Fibroblast of skin of right quadriceps (primary cell): ENCODE results near the gene ZNF319.

Experiments used
- DNase-seq: peaks from one replicate; pipeline ENCODE4 v3.0.0-alpha.2; 2013

Gene ZNF319

GRCh38 chr16:57999971-58000705 is at the start of gene ZNF319:
ZNF319 (minus strand) TSS chr16:58000672; CDS start chr16:57998265, 2,407 bp downstream.
- no peak for DNase-seq

GRCh38 chr16:58049232-58050185 is 49.0 kb upstream of the ZNF319 start:
- DNase-seq, result no peak

DNA sequence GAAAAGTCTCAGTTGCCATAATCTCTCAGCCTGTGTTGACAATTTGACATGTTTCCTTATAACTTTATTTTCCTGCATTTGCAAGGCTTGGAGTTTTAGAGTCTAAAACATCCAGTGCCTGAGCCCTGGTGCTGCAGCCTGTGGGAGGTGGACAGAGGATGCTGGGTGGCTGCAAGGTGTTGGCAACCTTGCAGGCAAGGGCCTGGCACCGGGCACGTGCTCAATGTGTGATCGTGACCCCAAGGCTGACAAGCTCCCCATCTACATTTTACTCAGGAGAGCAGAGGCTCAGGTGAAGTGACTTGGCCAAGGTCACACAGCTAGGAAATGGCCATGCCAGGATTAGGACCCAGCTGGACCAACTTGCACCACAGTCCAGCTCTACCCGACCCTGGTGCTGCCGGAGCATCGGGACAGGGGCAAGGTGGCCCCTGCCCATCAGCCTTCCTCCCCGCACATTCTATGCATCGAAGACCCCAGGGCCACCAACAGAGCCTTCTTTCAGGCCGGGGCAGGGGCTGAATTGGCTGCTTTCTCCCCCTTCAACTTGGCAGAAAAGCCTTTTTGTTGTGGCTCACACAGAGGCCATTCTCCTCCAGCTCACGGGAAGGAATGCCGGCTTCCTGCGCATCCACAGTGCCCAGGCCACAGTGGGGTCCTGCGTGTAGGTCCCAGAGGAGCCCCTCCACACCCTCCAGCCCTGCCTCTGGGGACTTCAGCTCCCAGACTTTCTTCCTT is 48.2 kb upstream of the ZNF319 start:
- no peak for DNase-seq

DNA sequence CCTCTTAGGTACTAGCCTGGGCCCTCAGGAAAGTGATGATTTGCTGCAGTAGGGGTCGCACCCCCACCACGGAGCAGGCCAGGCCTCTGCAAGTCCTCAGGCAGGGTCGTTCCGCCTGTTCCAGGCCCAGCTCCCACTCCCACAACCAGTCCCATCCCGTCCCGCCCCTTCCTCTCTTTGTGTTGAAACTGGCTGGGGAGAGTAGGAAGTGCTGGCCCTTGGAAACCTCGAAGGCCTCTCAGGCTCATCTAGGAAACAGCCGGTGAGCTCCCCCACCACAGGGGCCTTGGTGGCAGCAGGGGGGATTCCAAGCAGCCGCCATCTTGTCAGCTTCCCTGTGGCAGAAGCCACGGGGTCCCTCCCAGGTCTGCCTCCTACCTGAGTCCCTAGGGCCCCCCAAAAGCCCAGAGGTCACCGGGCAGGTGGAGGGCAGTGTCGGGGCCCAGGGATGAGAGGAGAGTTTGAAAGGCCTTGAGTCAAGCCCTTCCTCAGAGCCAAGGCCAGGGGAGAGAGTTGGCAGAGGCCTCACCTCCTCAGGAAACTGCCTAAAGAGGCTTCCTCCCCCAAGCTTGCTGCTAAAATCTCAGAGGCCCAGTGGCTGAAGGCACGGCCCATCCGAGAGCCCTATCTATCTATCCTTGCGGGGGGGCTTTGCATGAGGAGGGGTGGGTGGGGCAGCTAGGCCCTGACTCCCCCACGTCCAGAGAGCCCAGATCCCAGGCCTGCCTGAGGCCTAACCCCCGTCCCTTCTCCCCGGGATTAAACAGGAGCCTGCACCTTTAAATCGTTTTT is 47.3 kb upstream of the ZNF319 start:
- DNase-seq, result no peak

DNA sequence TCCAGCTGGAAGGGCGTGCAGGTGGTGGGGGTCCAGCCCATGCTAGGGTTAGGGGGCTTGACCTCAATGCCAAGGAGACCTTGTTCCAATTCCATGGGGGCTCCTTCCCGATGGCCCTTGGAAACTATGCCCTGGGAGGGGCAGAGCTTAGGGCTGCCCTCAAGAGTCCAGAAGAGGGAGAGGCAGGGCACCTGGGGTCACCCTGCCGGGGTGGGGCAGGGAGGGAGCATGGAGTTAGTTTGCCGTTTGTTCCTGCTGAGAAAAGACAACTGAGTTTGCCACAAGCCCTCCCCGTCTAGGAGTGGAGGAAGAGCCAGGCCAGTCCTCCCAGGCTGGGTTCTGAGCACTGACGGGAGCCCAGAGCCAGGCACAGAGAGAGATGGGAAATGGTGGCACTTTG is 46.5 kb upstream of the ZNF319 start:
- no peak for DNase-seq

- DNase-seq, result no peak
Observed at GRCh38 chr16:58046054-58046881, 45.8 kb upstream of the ZNF319 start.

DNA sequence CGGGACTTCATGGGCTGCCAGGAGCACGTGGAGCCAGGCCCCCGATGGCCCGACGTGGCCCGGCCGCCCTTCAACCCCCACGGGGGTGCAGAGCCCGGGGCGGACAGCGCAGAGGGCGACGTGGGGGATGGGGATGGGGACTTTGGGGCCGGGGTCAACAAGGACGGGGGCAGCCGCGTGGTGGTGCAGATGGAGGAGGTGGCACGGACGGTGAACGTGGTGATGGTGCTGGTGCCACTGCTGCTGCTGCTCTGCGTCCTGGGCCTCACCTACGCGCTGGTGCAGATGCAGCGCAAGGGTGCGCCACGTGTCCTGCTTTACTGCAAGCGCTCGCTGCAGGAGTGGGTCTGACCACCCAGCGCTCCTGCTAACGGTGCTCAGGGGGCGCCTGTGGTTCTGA is 44.6 kb upstream of the ZNF319 start:
- no peak for DNase-seq

- DNase-seq, result no peak
Observed at GRCh38 chr16:58044266-58045019, 44.0 kb upstream of the ZNF319 start.

GRCh38 chr16:58043571-58044155 is 43.2 kb upstream of the ZNF319 start:
- DNase-seq, result no peak

DNA sequence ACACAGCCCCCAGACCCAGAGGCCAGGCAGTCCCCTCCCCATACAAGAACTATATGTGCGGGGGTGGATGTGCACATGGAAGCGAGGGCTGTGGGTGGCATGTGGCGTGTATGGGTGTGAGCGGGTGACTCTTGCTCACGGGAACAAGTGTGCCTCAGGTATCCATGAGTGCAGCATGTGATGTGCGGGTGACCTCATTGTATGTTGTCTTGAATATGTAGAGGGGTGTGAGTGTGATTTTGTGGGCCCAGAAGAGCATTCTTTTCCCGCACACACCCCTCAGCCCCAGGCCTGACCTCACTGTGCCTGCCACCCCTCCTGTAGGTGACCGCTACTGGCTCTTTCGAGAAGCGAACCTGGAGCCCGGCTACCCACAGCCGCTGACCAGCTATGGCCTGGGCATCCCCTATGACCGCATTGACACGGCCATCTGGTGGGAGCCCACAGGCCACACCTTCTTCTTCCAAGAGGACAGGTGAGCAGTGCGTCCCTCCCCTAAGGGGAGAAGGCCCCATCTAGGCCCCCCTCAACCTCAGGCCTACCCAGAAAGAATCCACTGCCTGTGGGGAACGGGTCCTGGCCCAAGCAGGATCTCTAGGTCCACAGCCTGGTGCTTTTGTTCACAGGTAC is 42.5 kb upstream of the ZNF319 start:
- DNase-seq, result no peak

GRCh38 chr16:58042001-58042885 is 41.8 kb upstream of the ZNF319 start:
- no peak for DNase-seq

DNA sequence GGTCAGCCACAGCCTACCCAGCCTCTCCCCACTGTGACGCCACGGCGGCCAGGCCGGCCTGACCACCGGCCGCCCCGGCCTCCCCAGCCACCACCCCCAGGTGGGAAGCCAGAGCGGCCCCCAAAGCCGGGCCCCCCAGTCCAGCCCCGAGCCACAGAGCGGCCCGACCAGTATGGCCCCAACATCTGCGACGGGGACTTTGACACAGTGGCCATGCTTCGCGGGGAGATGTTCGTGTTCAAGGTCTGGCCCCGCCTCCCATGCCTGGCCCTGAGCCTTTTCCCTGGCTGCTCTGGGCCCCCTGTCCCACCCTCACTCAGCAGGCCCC is 41.1 kb upstream of the ZNF319 start:
- no peak for DNase-seq

DNA sequence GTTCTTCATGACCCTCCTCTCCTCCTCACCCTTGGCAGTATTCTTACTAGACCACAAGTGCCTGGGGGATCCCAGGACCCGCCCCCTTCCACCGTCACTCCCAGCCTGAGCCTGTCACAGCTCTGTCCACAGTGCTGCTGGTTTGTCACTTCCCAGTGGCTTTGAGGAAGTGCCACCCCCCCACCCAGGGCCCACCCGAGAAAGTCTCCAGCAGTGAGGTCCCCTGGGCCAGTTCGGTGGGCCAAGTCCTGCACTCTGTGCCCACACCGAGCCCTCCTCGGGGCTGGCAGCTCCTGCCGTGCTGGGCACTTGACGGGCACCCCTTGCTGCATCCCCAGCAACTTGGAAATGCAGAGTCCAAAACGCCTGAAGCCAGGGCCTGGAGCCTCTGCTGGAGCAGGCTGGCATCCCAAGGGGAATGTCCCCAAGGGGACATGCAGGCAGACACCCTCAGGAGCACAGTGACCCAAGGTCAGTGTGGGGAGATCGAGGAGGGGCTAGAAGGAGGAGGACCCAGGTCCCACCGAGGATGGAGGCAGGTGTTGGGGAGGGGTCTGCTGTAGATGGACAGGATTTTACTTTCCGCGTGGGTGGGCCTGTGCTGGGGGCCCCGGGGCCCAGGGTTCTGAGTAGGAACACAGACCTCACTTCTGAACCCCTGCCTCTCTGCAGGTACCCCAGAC is 40.6 kb upstream of the ZNF319 start:
- DNase-seq, result no peak

GRCh38 chr16:58040496-58040846 is 40.0 kb upstream of the ZNF319 start:
- no peak for DNase-seq

- no peak for DNase-seq
Observed at GRCh38 chr16:58039829-58040495, 39.5 kb upstream of the ZNF319 start.

- no peak for DNase-seq
Observed at GRCh38 chr16:58038219-58038641, 37.8 kb upstream of the ZNF319 start.

DNA sequence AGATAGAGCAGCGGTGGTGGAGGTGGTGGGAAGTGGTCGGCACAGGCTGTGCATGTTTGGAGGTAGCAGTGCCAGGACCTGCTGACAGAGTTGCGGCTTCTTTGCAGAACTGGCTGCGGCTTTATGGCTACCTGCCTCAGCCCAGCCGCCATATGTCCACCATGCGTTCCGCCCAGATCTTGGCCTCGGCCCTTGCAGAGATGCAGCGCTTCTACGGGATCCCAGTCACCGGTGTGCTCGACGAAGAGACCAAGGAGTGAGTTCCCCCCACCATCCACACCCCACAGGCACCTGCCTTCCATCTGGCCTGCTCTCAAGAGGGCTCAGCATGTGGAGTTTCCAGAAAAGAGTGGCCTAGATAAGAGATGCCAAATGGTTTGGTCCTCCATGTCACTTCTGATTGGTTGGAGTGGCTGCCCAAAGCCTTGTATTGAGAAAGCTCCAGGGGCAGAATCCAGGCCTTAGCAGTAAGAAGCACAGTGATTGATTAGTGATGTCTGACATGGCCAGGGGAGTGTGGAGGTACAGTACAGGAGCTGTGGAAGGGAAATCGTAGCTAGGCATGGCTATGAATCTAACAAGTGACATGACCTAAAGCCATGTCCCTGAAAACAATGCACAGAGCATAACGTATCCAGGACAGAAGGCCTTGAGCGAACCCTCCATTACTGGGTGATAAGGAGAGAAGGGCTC is 37.0 kb upstream of the ZNF319 start:
- no peak for DNase-seq
